Keratinocyte (primary cell): ENCODE results near the gene ACTR1B. TPM values are rescaled to one million over a fixed set of nuclear protein-coding genes. Genes with fewer than 3 reads are reported as not detected.
A peak's percentile ranks its signal among the peaks of the same experiment; 100 is the strongest.
"Not testable (repeated sequence)": the region's sequence is repeated elsewhere in the genome, so short reads cannot be mapped to it uniquely, and the experiment has no call there.

Experiments used
- DNase-seq: peaks from one replicate; pipeline ENCODE4 v3.0.0-alpha.2; 2011; ENCODE audit warnings: low read depth, missing footprints, low spot score
- FAIRE-seq: peaks from 2 replicates; lab custom pipeline; 2011; peaks lifted over from hg19 to GRCh38; lab: Jason Lieb, UNC
- H2AFZ ChIP-seq: 2 replicates; pipeline ENCODE4 v1.6.0; 2012; ENCODE audit warnings: low read length, control low read depth, inconsistent platforms; ENCODE audit not compliant: control insufficient read depth
- H3K27ac ChIP-seq: 2 replicates; pipeline ENCODE4 v1.5.1; 2011; ENCODE audit warnings: low read length; ENCODE audit not compliant: control insufficient read depth, insufficient read depth
- H3K27me3 ChIP-seq: 3 replicates; pipeline ENCODE4 v1.6.0; 2011; ENCODE audit warnings: low read length; ENCODE audit not compliant: control insufficient read depth, insufficient read depth; ENCODE audit errors: extremely low read depth
- H3K36me3 ChIP-seq, 2 experiments: 2 replicates in 1 of 2; 3 replicates in 1 of 2; pipeline ENCODE4 v1.5.1; 2011; ENCODE audit warnings: low read length in 2 of 2, mild to moderate bottlenecking in 1 of 2; ENCODE audit not compliant: control insufficient read depth in 2 of 2, insufficient read depth in 2 of 2; ENCODE audit errors: extremely low read depth in 1 of 2
- H3K4me1 ChIP-seq: 3 replicates; pipeline ENCODE4 v1.5.1; 2011; ENCODE audit warnings: low read length; ENCODE audit not compliant: control insufficient read depth, insufficient read depth; ENCODE audit errors: extremely low read depth
- H3K4me2 ChIP-seq: 3 replicates; pipeline ENCODE4 v1.6.0; 2011; ENCODE audit warnings: low read depth, low read length; ENCODE audit not compliant: control insufficient read depth, insufficient read depth; ENCODE audit errors: extremely low read depth
- H3K4me3 ChIP-seq, 3 experiments: fragments of 200-600 bp in 1 of 3; sonication (generic) in 1 of 3; 2 replicates in 2 of 3; 3 replicates in 1 of 3; pipeline ENCODE4 v1.5.1; 2011 to 2016; ENCODE audit warnings: low read length in 3 of 3, mild to moderate bottlenecking in 3 of 3, control low read depth in 2 of 3, inconsistent platforms in 1 of 3, low read depth in 1 of 3, mixed read lengths in 1 of 3, mixed run types in 1 of 3, moderate library complexity in 1 of 3; ENCODE audit not compliant: control insufficient read depth in 2 of 3, insufficient read depth in 2 of 3; ENCODE audit errors: extremely low read depth in 1 of 3
- H3K79me2 ChIP-seq: 2 replicates; pipeline ENCODE4 v1.6.0; 2012; ENCODE audit warnings: low read length; ENCODE audit not compliant: control insufficient read depth, insufficient read depth
- H3K9ac ChIP-seq: 3 replicates; pipeline ENCODE4 v1.6.0; 2011; ENCODE audit warnings: low read length; ENCODE audit not compliant: control insufficient read depth, insufficient read depth; ENCODE audit errors: extremely low read depth
- H3K9me1 ChIP-seq: 3 replicates; pipeline ENCODE4 v1.6.0; 2011; ENCODE audit warnings: low read length; ENCODE audit not compliant: control insufficient read depth, insufficient read depth; ENCODE audit errors: extremely low read depth
- H3K9me3 ChIP-seq: 2 replicates; pipeline ENCODE4 v1.5.1; 2012; ENCODE audit warnings: low read depth, low read length; ENCODE audit not compliant: control insufficient read depth
- H4K20me1 ChIP-seq: 3 replicates; pipeline ENCODE4 v1.6.0; 2011; ENCODE audit warnings: low read length; ENCODE audit not compliant: control insufficient read depth, insufficient read depth; ENCODE audit errors: extremely low read depth
- dilution Hi-C: fragments of 300-500 bp; cut with MboI; formaldehyde crosslinking; loops from one replicate; pipeline ENCODE4 v1.7.0; 2020; ENCODE audit warnings: low sequenced_read_pairs; ENCODE audit not compliant: extremely low pct_ligation_motif_present
- polyA plus RNA-seq, 5 experiments: library from polyadenylated mRNA; depleted of rRNA in 3 of 5; stranded (reverse) in 3 of 5; stranded (forward) in 1 of 5; unstranded in 1 of 5; fragments of >200 nt; gene quantifications; 1 replicate in 1 of 5; 2 replicates in 3 of 5; 3 replicates in 1 of 5; pipeline versions ENCODE4 v1.2.1 to v1.2.3, GENCODE V29; 2011 to 2012; ENCODE audit warnings: missing spikeins in 2 of 5, low read depth in 1 of 5, low replicate concordance in 1 of 5

Gene ACTR1B
- polyA plus RNA-seq, 1 donor (not counting 4 experiments of a cell fraction or from before 2014, with no cell fraction given), result 20.6 TPM

- H4K20me1 ChIP-seq, H3K27me3 ChIP-seq, H3K27ac ChIP-seq, H3K9me1 ChIP-seq, H3K4me3 ChIP-seq, H3K9me3 ChIP-seq, DNase-seq, H3K4me1 ChIP-seq, H2AFZ ChIP-seq, H3K9ac ChIP-seq, dilution Hi-C loops, H3K79me2 ChIP-seq, FAIRE-seq, H3K36me3 ChIP-seq, H3K4me2 ChIP-seq: not testable (repeated sequence)
Observed at GRCh38 chr2:97625354-97626048, 38.3 kb downstream of the ACTR1B start.

GRCh38 chr2:97622976-97623375 is 40.9 kb downstream of the ACTR1B start:
- H3K9me3 ChIP-seq, H3K27me3 ChIP-seq, H3K36me3 ChIP-seq, H3K27ac ChIP-seq, H3K9me1 ChIP-seq, H3K79me2 ChIP-seq, H3K4me1 ChIP-seq, DNase-seq, H2AFZ ChIP-seq, H4K20me1 ChIP-seq, FAIRE-seq, H3K9ac ChIP-seq, H3K4me2 ChIP-seq, dilution Hi-C loops, H3K4me3 ChIP-seq: not testable (repeated sequence)

DNA sequence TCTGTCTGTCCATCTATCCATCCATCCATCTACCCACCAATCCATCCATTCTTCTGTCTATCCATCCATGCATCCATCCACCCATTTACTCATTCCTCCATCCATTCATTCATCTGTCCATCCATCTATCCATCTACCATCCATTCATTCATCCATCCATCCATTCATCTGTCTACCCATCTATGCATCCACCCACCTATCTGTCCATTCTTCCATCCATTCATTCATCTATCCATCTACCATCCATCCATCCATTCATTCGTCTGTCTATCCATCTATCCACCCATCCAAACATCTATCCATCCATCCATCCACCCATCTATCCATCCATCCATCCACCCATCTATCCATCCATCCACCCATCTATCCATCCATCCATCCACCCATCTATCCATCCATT is 43.4 kb downstream of the ACTR1B start:
- H3K27me3 ChIP-seq, H3K4me2 ChIP-seq, H3K9ac ChIP-seq, H4K20me1 ChIP-seq, H3K4me3 ChIP-seq, H3K27ac ChIP-seq, H2AFZ ChIP-seq, H3K4me1 ChIP-seq, DNase-seq, H3K79me2 ChIP-seq, H3K9me1 ChIP-seq, dilution Hi-C loops, H3K9me3 ChIP-seq, FAIRE-seq, H3K36me3 ChIP-seq: not testable (repeated sequence)

- dilution Hi-C loops, H3K36me3 ChIP-seq: not testable (repeated sequence)
- FAIRE-seq, result peak; percentile 72
Observed at GRCh38 chr2:97618939-97619827, 44.7 kb downstream of the ACTR1B start.

More at GRCh38 chr2:97618939-97619827, 44.7 kb downstream of the ACTR1B start:
- not testable (repeated sequence) for H3K27ac ChIP-seq, H4K20me1 ChIP-seq, DNase-seq, H3K9me3 ChIP-seq, H3K9ac ChIP-seq, H3K79me2 ChIP-seq, H3K4me2 ChIP-seq, H2AFZ ChIP-seq, H3K9me1 ChIP-seq, H3K4me3 ChIP-seq, H3K27me3 ChIP-seq, H3K4me1 ChIP-seq
